B cell (primary cell): ENCODE data around the gene NUAK2.

Experiments used
- CTCF ChIP-seq: fragments of 200-600 bp; IDR thresholded peaks from one replicate; pipeline ENCODE4 v1.8.0; 2022; ENCODE audit warnings: antibody characterized with exemption, mild to moderate bottlenecking
- EZH2 ChIP-seq: IDR thresholded peaks from 2 replicates; pipeline ENCODE4 v1.6.1; 2012; ENCODE audit warnings: borderline replicate concordance, low read depth, mild to moderate bottlenecking, moderate library complexity, low read length; ENCODE audit not compliant: insufficient read depth, poor library complexity, severe bottlenecking

- TF ChIP-seq CTCF (no peak), EZH2 (no peak)
Measured at GRCh38 chr1:205370780-205371179, 49.2 kb upstream of the NUAK2 start.
